ENCODE data around the gene ACVR1. TPM values are rescaled to one million over a fixed set of nuclear protein-coding genes. Genes with fewer than 3 reads are reported as not detected.

The ACVR1 gene
- total and polyA plus RNA-seq, 9 of the 15 experiments (the other 6 are each of a cell fraction or from before 2014, with no cell fraction given), result 3.8 to 14.3 (median 6.9) TPM

DNA sequence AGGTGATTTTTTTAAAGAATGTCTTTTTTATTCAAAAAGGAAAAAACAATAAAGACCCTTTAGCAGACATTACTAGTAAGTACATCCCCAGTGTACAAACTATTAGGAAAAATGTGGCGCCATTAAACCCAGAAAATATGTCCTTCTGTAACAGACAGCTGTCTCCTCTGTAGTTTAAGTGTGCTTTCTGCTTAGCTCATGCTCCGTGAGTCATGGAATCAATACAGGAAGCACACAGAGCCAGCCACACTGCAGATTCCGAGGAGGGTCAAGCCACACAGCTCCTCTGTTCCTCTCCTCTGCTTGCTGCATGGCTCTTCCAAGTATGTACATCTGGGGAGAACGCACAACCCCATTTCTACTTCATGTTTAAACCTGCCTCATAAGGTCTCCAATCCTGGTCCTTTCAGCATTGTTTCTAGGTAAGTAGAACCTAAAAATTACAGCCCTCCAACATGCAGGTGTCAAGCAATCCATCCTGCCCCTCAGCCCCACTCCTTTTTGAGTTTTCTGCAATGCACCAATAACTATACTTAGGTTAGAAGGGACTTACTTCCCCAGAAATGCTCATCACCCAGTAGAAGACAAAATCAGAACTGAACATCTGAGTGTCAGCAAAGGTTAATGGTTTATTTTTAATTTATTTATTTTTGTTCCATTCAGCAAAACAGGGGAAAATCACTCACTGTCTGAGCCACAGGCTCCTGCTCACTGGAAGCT, 37.5 kb downstream of the ACVR1 start (continued):
- TF ChIP-seq, protein P1, sequence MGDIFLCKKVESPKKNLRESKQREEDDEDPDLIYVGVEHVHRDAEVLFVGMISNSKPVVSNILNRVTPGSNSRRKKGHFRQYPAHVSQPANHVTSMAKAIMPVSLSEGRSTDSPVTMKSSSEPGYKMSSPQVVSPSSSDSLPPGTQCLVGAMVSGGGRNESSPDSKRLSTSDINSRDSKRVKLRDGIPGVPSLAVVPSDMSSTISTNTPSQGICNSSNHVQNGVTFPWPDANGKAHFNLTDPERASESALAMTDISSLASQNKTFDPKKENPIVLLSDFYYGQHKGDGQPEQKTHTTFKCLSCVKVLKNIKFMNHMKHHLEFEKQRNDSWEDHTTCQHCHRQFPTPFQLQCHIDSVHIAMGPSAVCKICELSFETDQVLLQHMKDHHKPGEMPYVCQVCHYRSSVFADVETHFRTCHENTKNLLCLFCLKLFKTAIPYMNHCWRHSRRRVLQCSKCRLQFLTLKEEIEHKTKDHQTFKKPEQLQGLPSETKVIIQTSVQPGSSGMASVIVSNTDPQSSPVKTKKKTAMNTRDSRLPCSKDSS (IDR thresholded peaks at IDR 0.05; ENCODE audit: low read depth, partially characterized antibody), result no peak
- TF ChIP-seq YY1 (IDR thresholded peaks at IDR 0.05; ENCODE audit: borderline replicate concordance in 1 of 3, control insufficient read depth in 1 of 3, extremely low read depth in 1 of 3, insufficient read depth in 3 of 3, insufficient read length in 1 of 3, insufficient replicate concordance in 2 of 3, low read depth in 1 of 3, low read length in 2 of 3), result peak in 1 of 3 experiments; percentile 74
- TF ChIP-seq, protein P2, sequence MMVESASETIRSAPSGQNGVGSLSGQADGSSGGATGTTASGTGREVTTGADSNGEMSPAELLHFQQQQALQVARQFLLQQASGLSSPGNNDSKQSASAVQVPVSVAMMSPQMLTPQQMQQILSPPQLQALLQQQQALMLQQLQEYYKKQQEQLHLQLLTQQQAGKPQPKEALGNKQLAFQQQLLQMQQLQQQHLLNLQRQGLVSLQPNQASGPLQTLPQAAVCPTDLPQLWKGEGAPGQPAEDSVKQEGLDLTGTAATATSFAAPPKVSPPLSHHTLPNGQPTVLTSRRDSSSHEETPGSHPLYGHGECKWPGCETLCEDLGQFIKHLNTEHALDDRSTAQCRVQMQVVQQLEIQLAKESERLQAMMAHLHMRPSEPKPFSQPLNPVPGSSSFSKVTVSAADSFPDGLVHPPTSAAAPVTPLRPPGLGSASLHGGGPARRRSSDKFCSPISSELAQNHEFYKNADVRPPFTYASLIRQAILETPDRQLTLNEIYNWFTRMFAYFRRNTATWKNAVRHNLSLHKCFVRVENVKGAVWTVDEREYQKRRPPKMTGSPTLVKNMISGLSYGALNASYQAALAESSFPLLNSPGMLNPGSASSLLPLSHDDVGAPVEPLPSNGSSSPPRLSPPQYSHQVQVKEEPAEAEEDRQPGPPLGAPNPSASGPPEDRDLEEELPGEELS (CRISPR knock-in tag; IDR thresholded peaks at IDR 0.05; ENCODE audit: borderline replicate concordance), result no peak
- no peak for TF ChIP-seq STAG1 (CRISPR knock-in tag; IDR thresholded peaks at IDR 0.05; ENCODE audit: borderline replicate concordance)
- TF ChIP-seq HDGF (IDR thresholded peaks at IDR 0.05), result peak; percentile 74; the same call in 1 of the 2 replicates
- TF ChIP-seq ZNF124 (CRISPR knock-in tag; IDR thresholded peaks at IDR 0.05), result no peak
- TF ChIP-seq ZNF165 (CRISPR knock-in tag; IDR thresholded peaks at IDR 0.05; ENCODE audit: borderline replicate concordance), result no peak
- TF ChIP-seq ZNF79 (CRISPR knock-in tag; IDR thresholded peaks at IDR 0.05; ENCODE audit: low read depth), result no peak
- peak; percentile 16 to 28; a peak in 1 of 4 replicates for TF ChIP-seq FOXA3 (CRISPR knock-in tag; conservative IDR thresholded peaks at IDR 0.05 in 1 of 2, IDR thresholded peaks at IDR 0.05 in 1 of 2)
- peak; percentile 64; the same call in 1 of the 2 replicates for TF ChIP-seq KAT7 (CRISPR knock-in tag; IDR thresholded peaks at IDR 0.05; ENCODE audit: borderline replicate concordance)
- TF ChIP-seq FOXK1 (CRISPR knock-in tag; IDR thresholded peaks at IDR 0.05; ENCODE audit: borderline replicate concordance), result no peak
- no peak for TF ChIP-seq ZNF780A (CRISPR knock-in tag; IDR thresholded peaks at IDR 0.05)
- TF ChIP-seq HCFC1 (IDR thresholded peaks at IDR 0.05; ENCODE audit: low read depth, low read length), result peak; percentile 8; the same call in 1 of the 2 replicates
- TF ChIP-seq RAD21 (CRISPR knock-in tag; conservative IDR thresholded peaks at IDR 0.05 in 1 of 2, IDR thresholded peaks at IDR 0.05 in 1 of 2), result peak in 1 of 2 experiments; percentile 11; a peak in 1 of 4 replicates
- TF ChIP-seq SMARCE1 (IDR thresholded peaks at IDR 0.05), result peak; percentile 88

All from K562 (cell line).